Brain microvascular endothelial cell (primary cell): ENCODE results near the gene KAT14.
"Not testable (repeated sequence)": the region's sequence is repeated elsewhere in the genome, so short reads cannot be mapped to it uniquely, and the experiment has no call there.

ENCODE experiments used
- DNase-seq: peaks from one replicate; pipeline ENCODE4 v3.0.0-alpha.2; 2020
- H3K27ac ChIP-seq: fragments of 250-450 bp; sonication (Bioruptor Pico); 2 replicates; pipeline ENCODE4 v1.5.1; 2020; ENCODE audit warnings: mild to moderate bottlenecking, moderate library complexity
- H3K27me3 ChIP-seq: fragments of 250-450 bp; sonication (Bioruptor Pico); replicated peaks from 2 replicates; pipeline ENCODE4 v1.5.1; 2020; ENCODE audit warnings: mild to moderate bottlenecking
- H3K36me3 ChIP-seq: fragments of 250-450 bp; sonication (Bioruptor Pico); replicated peaks from 2 replicates; pipeline ENCODE4 v1.5.1; 2020; ENCODE audit warnings: mild to moderate bottlenecking
- H3K4me3 ChIP-seq: 2 replicates; pipeline ENCODE4 v1.5.1; 2011; ENCODE audit warnings: low read depth, mild to moderate bottlenecking, control low read depth, low read length, moderate library complexity
- in situ Hi-C: cut with HindIII; loops from 2 replicates; pipeline ENCODE4 v1.10.0; 2017; ENCODE audit warnings: low sequenced_read_pairs, low pct_ligation_motif_present
- TF ChIP-seq, protein P1 (sequence below): IDR thresholded peaks from 2 replicates; pipeline ENCODE4 v1.5.1; 2011; ENCODE audit warnings: low read depth, mild to moderate bottlenecking, moderate library complexity, low read length, control low read depth, inconsistent platforms; ENCODE audit errors: missing control alignments

The KAT14 gene

DNA sequence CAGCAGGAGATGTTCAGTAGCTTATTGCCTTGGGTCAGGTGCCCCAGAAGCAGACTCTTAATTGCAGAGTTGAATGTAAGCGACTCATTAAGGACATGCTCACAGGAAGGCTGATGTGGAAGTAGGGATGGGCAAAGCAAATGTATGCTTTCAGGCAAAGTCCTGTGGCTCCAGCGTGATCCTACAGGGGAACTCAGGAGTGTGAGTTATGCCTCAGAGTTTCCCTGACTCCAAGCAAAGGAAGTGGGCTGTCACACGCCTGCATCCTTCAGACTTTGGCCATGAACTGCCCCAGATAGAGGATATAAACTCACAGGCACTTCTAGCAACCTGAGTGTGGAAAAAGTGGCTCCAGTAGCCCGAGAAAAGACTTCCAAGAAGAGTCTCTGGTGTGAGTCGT lies 85.7 kb downstream of the KAT14 start:
- no peak for DNase-seq
- H3K27ac ChIP-seq: no peak overlapping the region
- no peak overlapping the region for H3K4me3 ChIP-seq
- H3K36me3 ChIP-seq: no peaks in the 10 kb centered on the region
- TF ChIP-seq, protein P1, sequence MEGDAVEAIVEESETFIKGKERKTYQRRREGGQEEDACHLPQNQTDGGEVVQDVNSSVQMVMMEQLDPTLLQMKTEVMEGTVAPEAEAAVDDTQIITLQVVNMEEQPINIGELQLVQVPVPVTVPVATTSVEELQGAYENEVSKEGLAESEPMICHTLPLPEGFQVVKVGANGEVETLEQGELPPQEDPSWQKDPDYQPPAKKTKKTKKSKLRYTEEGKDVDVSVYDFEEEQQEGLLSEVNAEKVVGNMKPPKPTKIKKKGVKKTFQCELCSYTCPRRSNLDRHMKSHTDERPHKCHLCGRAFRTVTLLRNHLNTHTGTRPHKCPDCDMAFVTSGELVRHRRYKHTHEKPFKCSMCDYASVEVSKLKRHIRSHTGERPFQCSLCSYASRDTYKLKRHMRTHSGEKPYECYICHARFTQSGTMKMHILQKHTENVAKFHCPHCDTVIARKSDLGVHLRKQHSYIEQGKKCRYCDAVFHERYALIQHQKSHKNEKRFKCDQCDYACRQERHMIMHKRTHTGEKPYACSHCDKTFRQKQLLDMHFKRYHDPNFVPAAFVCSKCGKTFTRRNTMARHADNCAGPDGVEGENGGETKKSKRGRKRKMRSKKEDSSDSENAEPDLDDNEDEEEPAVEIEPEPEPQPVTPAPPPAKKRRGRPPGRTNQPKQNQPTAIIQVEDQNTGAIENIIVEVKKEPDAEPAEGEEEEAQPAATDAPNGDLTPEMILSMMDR: no peak
- in situ Hi-C loops: no loop called here
- H3K27me3 ChIP-seq: no peaks in the 10 kb centered on the region

DNA sequence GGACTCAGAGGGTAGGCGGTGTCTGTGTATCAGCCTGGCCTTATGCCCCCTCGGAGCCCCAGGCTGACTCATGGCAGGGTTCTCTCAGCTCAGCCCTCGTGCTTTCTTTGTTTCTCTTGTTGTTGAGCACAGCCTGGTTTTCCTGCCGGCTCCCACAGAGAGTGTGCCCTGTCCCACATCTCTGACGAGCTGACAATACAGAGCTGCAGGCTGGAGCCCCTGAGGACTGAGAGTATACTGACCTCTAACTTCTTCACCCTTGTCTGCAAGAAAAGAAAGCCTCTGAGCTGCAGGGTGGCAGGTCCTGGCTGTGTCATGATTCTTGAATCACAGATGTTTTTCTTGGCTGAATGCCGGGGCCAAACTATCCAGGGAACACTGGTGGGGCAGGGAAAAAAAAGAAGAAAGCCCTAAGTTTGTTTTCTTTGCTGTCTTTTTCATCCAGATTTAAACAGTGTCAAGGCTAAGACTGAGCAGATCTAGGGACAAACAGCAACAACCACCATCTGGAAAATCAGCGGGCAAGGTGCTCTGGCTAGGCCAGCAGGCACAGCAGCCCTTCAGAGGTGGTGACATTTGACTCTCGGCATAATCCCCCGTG lies 87.4 kb downstream of the KAT14 start:
- H3K27me3 ChIP-seq: no peaks in the 10 kb centered on the region
- in situ Hi-C loops: no loop called here
- peak overlapping the region; percentile 6 for H3K4me3 ChIP-seq
- DNase-seq: peak; percentile 70
- no peaks in the 10 kb centered on the region for H3K36me3 ChIP-seq
- H3K27ac ChIP-seq: no peak overlapping the region
- TF ChIP-seq, protein P1: no peak

DNA sequence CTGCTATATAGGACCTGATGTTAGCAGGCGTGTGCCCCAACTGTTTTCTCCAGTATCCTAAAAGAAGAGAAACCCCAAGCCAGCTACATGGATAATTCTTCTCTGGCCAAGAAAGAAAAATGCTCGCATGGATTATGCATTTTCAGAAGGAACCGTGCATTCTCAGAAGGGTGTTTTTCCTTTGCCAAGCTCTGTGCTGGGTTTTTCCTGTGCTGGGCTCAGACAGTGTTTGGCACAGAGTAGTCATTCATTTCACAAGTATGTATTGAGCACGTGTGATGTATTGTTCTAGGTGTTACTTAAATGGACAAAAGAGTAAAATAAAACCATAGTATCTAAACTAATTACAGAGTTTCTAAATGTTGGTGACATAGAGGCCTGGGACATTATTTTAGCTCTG lies 88.0 kb downstream of the KAT14 start:
- Histone ChIP-seq H3K27ac (no peak overlapping the region), H3K36me3 (no peaks in the 10 kb centered on the region), H3K4me3 (no peak overlapping the region), H3K27me3 (no peaks in the 10 kb centered on the region)
- in situ Hi-C loops: no loop called here
- DNase-seq: no peak
- TF ChIP-seq, protein P1: no peak

DNA sequence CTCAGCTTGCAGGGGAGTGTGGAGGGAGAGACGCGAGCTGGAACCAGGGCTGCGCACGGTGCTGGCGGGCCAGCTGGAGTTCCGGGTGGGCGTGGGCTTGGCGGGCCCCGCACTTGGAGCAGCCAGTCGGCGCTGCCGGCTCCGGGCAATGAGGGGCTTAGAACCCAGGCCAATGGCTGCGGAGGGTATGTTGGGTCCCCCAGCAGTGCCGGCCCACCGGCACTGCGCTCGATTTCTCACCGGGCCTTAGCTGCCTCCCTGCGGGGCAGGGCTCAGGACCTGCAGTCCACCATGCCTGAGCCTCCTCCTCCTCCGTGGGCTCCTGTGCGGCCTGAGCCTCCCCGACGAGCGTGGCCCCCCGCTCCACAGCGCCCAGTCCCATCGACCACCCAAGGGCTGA lies 89.1 kb downstream of the KAT14 start:
- DNase-seq, H3K27me3 ChIP-seq, H3K27ac ChIP-seq, H3K4me3 ChIP-seq, in situ Hi-C loops, H3K36me3 ChIP-seq: not testable (repeated sequence)

DNA sequence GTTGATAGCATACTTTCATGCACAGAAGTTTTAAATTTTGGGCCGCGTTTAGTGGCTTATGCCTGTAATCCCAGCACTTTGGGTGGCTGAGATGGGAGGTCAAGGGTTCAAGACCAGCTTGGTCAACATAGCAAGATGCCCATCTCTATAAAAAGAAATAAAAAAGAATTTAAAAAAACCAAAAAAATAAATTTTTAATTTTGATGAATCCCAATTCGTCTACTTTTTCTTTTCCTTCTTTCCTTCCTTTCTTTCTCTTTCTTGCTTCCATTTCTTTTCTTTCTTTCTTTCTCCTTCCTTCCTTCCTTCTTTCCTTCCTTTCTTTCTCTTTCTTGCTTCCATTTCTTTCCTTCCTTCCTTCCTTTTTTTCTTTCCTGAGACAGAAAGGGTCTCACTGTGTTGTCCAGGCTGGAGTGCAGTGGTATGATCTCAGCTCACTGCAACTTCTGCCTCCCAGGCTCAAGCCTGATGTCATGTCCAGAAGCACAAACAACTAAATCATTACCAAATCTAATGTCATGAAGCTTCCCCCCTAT lies 95.8 kb downstream of the KAT14 start:
- Histone ChIP-seq H3K27ac (no peak overlapping the region), H3K4me3 (no peak overlapping the region), H3K27me3 (no peaks in the 10 kb centered on the region), H3K36me3 (no peaks in the 10 kb centered on the region)
- in situ Hi-C loops: no loop called here
- DNase-seq: no peak
- TF ChIP-seq, protein P1: no peak
